ENCODE data around the gene ADIG. TPM values are rescaled to one million over a fixed set of nuclear protein-coding genes. Genes with fewer than 3 reads are reported as not detected.

Gene ADIG
- total and polyA plus RNA-seq, 2 of the 13 experiments (the other 11 are each of a cell fraction or from before 2014, with no cell fraction given), result 0.15 TPM; not detected in 1

GRCh38 chr20:38555395-38555794, 25.6 kb upstream of the ADIG start:
- intact Hi-C loops (cut with micrococcal nuclease; ENCODE audit: unreplicated experiment), result no loop called here
- no peak for FAIRE-seq
- peaks cover 31 to 86% of the 10 kb centered on the region in 2 experiments for H3K36me3 ChIP-seq (replicated peaks in 1 of 2; ENCODE audit: control insufficient read depth in 1 of 2, insufficient read depth in 2 of 2, low read length in 2 of 2)
- H3K27ac ChIP-seq (ENCODE audit: extremely low read length, insufficient read depth, low read length), result no peak overlapping the region
- ChIA-PET POLR2A (no interaction called here), CTCF (ENCODE audit: low intra/inter-chr PET ratio, low total read pairs) (no interaction called here)
- in situ Hi-C loops (cut with HindIII; ENCODE audit: extremely low pct_ligation_motif_present, low pct_unique_long_range_greater_than_20kb), result no loop called here
- ATAC-seq, result no peak
- no peaks in the 10 kb centered on the region for H3K27me3 ChIP-seq (ENCODE audit: control insufficient read depth in 1 of 2, insufficient read depth in 2 of 2, low read length in 2 of 2)
- H3K4me2 ChIP-seq (ENCODE audit: low read depth, low read length), result no peak overlapping the region
- H3K9ac ChIP-seq (ENCODE audit: insufficient read depth, low read depth, low read length), result no peak overlapping the region
- TF ChIP-seq ZNF768 (CRISPR knock-in tag; IDR thresholded peaks at IDR 0.05), result no peak
- TF ChIP-seq ZNF800 (CRISPR knock-in tag; IDR thresholded peaks at IDR 0.05), result no peak
- no peaks in the 10 kb centered on the region for H3K4me1 ChIP-seq (ENCODE audit: insufficient read depth, low read length)
- H3K79me2 ChIP-seq (ENCODE audit: insufficient read depth, low read length), result no peaks in the 10 kb centered on the region
- no peaks in the 10 kb centered on the region for H4K20me1 ChIP-seq (ENCODE audit: insufficient read depth, low read length)
- no peak overlapping the region for H2AFZ ChIP-seq (ENCODE audit: low read length)
- H3K9me3 ChIP-seq (ENCODE audit: low read length), result no peaks in the 10 kb centered on the region
- no peak overlapping the region for H3K4me3 ChIP-seq (replicated peaks in 1 of 3; ENCODE audit: insufficient read depth in 1 of 3, low read depth in 2 of 3, low read length in 3 of 3)
- BruUV-seq (replicated peaks), result no TSS peak
- DNase-seq (ENCODE audit: low spot score), result no peak

GRCh38 chr20:38557174-38557573, 23.8 kb upstream of the ADIG start:
- Histone ChIP-seq H3K36me3 (replicated peaks in 1 of 2; ENCODE audit: control insufficient read depth in 1 of 2, insufficient read depth in 2 of 2, low read length in 2 of 2) (peaks cover 22 to 83% of the 10 kb centered on the region in 2 experiments), H3K4me3 (replicated peaks in 1 of 3; ENCODE audit: insufficient read depth in 1 of 3, low read depth in 2 of 3, low read length in 3 of 3) (no peak overlapping the region), H4K20me1 (ENCODE audit: insufficient read depth, low read length) (no peaks in the 10 kb centered on the region), H3K9me3 (ENCODE audit: low read length) (no peaks in the 10 kb centered on the region), H3K4me2 (ENCODE audit: low read depth, low read length) (no peak overlapping the region), H3K27me3 (ENCODE audit: control insufficient read depth in 1 of 2, insufficient read depth in 2 of 2, low read length in 2 of 2) (no peaks in the 10 kb centered on the region), H3K4me1 (ENCODE audit: insufficient read depth, low read length) (no peaks in the 10 kb centered on the region), H3K9ac (ENCODE audit: insufficient read depth, low read depth, low read length) (no peak overlapping the region), H3K27ac (ENCODE audit: extremely low read length, insufficient read depth, low read length) (no peak overlapping the region), H3K79me2 (ENCODE audit: insufficient read depth, low read length) (no peaks in the 10 kb centered on the region), H2AFZ (ENCODE audit: low read length) (no peak overlapping the region)
- DNase-seq (ENCODE audit: low spot score) (no peak), ATAC-seq (no peak), FAIRE-seq (no peak)
- intact Hi-C loops (cut with micrococcal nuclease; ENCODE audit: unreplicated experiment) (no loop called here), in situ Hi-C loops (cut with HindIII; ENCODE audit: extremely low pct_ligation_motif_present, low pct_unique_long_range_greater_than_20kb) (no loop called here)
- no TSS peak for BruUV-seq (replicated peaks)
- TF ChIP-seq RBAK (CRISPR knock-in tag; IDR thresholded peaks at IDR 0.05), result no peak
- TF ChIP-seq HNRNPK (IDR thresholded peaks at IDR 0.05; ENCODE audit: low read depth, low read length, poor library complexity, severe bottlenecking), result peak; percentile 31
- no peak for TF ChIP-seq TCF7 (IDR thresholded peaks at IDR 0.05; ENCODE audit: low read depth)
- peak; percentile 28; the same call in 1 of the 2 replicates for TF ChIP-seq TCF7L2 (IDR thresholded peaks at IDR 0.05; ENCODE audit: low read depth, low read length)
- 98% methylated on average over 2 of the region's 2 CpGs for WGBS (ENCODE audit: low lambda C conversion rate)
- POLR2A ChIA-PET, result no interaction called here
- CTCF ChIA-PET (ENCODE audit: low intra/inter-chr PET ratio, low total read pairs), result no interaction called here

Measured in HepG2 (cell line).